ENCODE data around the gene ATP6V1B1. TPM values are rescaled to one million over a fixed set of nuclear protein-coding genes. Genes with fewer than 3 reads are reported as not detected.
A peak's percentile ranks its signal among the peaks of the same experiment; 100 is the strongest.

Gene ATP6V1B1
- total RNA-seq, 4 donors from 2014 or later = 1.3 to 5.8 TPM; not detected in 2

DNA sequence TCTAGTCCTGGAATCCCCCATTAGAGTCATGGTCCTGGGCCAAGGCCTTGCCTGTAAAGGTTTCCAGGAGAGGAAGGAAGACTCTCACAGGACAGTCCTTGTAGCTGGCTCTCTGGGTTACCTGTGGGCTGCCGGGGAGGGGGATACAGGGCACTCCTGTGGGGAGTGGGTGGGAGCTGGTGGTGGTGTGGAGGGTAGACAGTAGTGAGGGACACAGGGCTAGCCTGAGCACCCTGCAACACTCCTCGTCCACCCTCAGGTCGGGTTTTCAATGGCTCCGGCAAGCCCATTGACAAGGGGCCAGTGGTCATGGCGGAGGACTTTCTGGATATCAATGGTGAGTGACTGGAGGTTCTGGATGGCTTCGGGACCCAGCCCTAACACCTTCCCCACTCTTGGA is 23.1 kb downstream of the ATP6V1B1 start:
- Histone ChIP-seq H3K36me3 (no peaks in the 10 kb centered on the region), H3K9me3 (no peaks in the 10 kb centered on the region), H3K27me3 (no peaks in the 10 kb centered on the region), H3K4me1 (no peaks in the 10 kb centered on the region), H3K27ac (no peak overlapping the region), H3K4me3 (no peak overlapping the region)
- no peak for DNase-seq
- no peak for TF ChIP-seq POLR2A (IDR thresholded peaks at IDR 0.05)
- TF ChIP-seq, protein P1, sequence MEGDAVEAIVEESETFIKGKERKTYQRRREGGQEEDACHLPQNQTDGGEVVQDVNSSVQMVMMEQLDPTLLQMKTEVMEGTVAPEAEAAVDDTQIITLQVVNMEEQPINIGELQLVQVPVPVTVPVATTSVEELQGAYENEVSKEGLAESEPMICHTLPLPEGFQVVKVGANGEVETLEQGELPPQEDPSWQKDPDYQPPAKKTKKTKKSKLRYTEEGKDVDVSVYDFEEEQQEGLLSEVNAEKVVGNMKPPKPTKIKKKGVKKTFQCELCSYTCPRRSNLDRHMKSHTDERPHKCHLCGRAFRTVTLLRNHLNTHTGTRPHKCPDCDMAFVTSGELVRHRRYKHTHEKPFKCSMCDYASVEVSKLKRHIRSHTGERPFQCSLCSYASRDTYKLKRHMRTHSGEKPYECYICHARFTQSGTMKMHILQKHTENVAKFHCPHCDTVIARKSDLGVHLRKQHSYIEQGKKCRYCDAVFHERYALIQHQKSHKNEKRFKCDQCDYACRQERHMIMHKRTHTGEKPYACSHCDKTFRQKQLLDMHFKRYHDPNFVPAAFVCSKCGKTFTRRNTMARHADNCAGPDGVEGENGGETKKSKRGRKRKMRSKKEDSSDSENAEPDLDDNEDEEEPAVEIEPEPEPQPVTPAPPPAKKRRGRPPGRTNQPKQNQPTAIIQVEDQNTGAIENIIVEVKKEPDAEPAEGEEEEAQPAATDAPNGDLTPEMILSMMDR (IDR thresholded peaks at IDR 0.05) = no peak

DNA sequence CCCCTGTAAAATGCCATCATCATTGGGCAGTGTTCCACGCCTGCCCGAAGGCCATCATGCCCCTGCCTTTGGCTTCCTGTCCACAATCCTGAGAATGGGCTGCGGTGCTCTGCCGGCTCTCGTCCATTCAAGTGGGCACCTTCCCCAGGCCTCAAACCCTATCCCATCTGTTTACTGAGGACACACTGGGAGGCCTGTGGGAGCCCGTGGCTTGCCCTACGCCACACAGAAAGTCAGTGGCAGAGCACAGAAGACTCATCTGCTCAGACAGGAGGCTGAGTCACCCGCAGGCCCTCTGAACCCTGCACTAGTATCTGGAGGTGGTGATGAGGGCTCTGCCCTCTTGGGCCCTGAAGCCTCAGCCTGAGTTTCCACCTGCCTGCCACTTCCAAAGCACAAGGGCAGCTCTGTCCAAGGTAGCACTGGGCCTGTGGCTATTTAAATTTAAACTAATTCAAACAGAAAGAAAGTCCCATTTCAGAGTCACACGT is 23.6 kb downstream of the ATP6V1B1 start:
- no peaks in the 10 kb centered on the region for H3K9me3 ChIP-seq
- H3K27ac ChIP-seq = no peak overlapping the region
- H3K4me1 ChIP-seq = no peaks in the 10 kb centered on the region
- no peak for DNase-seq
- no peaks in the 10 kb centered on the region for H3K36me3 ChIP-seq
- peaks cover 0 to 3% of the 10 kb centered on the region in 2 donors for H3K27me3 ChIP-seq
- no peak overlapping the region for H3K4me3 ChIP-seq
- TF ChIP-seq POLR2A (IDR thresholded peaks at IDR 0.05) = no peak
- TF ChIP-seq, protein P1 (IDR thresholded peaks at IDR 0.05) = no peak

DNA sequence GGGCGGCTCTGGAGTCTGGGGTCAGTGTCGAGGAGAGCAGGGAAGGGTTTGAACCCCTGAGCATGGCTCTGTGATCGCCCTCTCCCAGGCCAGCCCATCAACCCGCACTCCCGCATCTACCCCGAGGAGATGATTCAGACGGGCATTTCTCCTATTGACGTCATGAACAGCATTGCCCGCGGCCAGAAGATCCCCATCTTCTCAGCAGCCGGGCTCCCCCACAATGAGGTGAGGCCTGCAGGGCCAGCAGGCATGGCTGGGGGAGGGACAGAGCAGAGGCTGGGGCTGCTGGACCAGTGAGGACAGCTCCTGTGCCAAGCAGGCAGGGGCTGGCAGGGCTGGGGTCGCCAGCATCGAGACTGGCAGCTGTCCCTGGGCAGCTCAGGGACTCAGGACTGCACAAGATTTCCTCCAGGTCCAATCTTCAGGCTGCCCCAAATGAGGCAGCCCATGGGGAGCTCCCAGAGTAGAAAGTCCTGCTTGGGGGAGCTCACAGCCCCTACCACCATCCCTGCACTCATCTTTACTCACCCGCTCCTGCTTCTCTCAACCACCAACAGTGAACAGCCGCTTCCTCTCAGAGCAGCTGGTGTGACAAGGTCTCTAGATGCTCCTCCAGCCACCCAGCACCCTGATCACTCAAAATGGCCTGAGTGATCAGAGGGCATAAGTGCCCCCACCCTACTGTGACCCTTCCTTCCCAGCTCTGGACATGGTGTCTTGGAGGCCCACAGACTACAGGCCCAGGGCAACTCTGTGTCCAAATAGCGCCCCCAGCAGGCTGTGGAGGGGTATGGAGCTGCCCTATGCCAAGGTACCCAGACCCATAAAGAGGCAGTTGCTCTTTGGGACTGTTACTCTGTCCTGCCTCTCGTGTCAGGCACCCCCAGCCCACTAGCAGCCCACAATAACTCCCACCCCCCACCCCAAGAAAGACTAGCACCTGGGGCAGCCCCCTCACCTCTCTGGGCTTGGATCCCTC is 24.4 kb downstream of the ATP6V1B1 start:
- H3K9me3 ChIP-seq = no peaks in the 10 kb centered on the region
- no peak overlapping the region for H3K27ac ChIP-seq
- H3K36me3 ChIP-seq = no peaks in the 10 kb centered on the region
- no peak overlapping the region for H3K4me3 ChIP-seq
- DNase-seq = peak in 1 of 3 donors; percentile 36
- TF ChIP-seq POLR2A (IDR thresholded peaks at IDR 0.05) = no peak
- TF ChIP-seq, protein P1 (IDR thresholded peaks at IDR 0.05) = no peak
- H3K27me3 ChIP-seq = peaks cover 0 to 6% of the 10 kb centered on the region in 2 donors
- peaks cover 0 to 7% (median 3%) of the 10 kb centered on the region in 4 donors for H3K4me1 ChIP-seq

DNA sequence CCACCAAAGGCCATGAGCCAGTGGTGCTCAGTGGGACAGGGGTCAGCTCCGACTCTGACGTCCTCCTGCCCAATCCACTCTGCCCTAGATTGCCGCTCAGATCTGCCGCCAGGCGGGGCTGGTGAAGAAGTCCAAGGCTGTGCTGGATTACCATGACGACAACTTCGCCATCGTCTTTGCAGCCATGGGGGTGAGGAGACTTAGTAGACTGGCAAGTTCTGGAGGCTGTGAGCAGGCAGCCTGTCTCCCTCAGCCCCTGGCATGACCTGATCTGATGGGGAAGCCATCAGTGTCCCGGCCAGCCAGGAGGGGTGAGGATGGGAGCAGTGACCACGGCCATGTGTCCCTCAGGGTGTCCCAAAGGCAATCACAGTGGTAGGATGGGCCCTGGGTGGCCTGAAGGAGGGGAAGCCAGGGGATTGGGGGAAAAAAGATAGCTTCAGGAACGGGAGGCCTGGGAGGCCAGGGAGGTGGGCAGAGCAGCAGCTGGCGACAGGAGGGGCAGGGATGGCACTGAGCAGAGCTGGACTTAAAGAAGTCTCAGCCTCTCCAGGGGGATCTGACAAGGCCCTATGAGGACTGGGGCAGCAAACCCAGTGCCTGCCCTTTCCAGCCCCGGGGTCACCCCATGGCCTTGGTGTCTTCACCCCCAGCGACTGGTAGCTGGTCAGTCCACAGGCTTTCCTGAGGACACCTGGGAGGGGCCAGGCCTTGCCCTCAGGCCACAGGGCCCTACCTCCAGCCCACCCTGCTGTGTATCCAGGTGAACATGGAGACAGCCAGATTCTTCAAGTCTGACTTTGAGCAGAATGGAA is 25.3 kb downstream of the ATP6V1B1 start:
- no peak overlapping the region for H3K27ac ChIP-seq
- no peaks in the 10 kb centered on the region for H3K36me3 ChIP-seq
- TF ChIP-seq POLR2A (IDR thresholded peaks at IDR 0.05) = no peak
- TF ChIP-seq, protein P1 (IDR thresholded peaks at IDR 0.05) = no peak
- peaks cover 0 to 10% (median 3%) of the 10 kb centered on the region in 4 donors for H3K4me1 ChIP-seq
- H3K9me3 ChIP-seq = no peaks in the 10 kb centered on the region
- DNase-seq = peak in 2 of 3 donors; percentile 31 to 41
- peaks cover 0 to 6% of the 10 kb centered on the region in 2 donors for H3K27me3 ChIP-seq
- H3K4me3 ChIP-seq = no peak overlapping the region

DNA sequence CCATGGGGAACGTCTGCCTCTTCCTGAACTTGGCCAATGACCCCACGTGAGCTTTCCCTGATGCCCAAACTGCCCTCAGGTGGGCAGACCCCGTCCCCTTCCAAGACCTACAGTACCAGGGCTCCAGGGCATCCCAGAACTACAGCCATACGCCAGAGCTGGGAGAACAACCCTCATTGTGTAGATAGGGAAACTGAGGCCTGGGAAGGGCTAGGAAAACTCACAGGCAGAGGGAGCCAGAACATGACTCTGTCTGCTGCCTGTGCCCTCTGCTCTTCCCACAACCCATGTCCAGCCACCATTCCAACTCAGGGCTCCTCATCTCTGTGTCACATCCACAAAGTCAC is 25.9 kb downstream of the ATP6V1B1 start:
- Histone ChIP-seq H3K27ac (no peak overlapping the region), H3K4me3 (no peak overlapping the region), H3K9me3 (no peaks in the 10 kb centered on the region), H3K4me1 (peaks cover 0 to 10% (median 3%) of the 10 kb centered on the region in 4 donors), H3K36me3 (no peaks in the 10 kb centered on the region), H3K27me3 (peaks cover 0 to 6% of the 10 kb centered on the region in 2 donors)
- TF ChIP-seq POLR2A (IDR thresholded peaks at IDR 0.05) = no peak
- TF ChIP-seq, protein P1 (IDR thresholded peaks at IDR 0.05) = no peak
- DNase-seq = no peak
